Measurements from ENCODE around the gene PIK3R3.
"Not testable (repeated sequence)": the region's sequence is repeated elsewhere in the genome, so short reads cannot be mapped to it uniquely, and the experiment has no call there.

PIK3R3 gene

GRCh38 chr1:46099215-46099614 lies 33.2 kb downstream of the PIK3R3 start:
- DNase-seq, result no peak

GRCh38 chr1:46098027-46098712 lies 34.3 kb downstream of the PIK3R3 start:
- no peak for DNase-seq

GRCh38 chr1:46097149-46097472 lies 35.3 kb downstream of the PIK3R3 start:
- no peak for DNase-seq

- DNase-seq, result no peak
Observed at GRCh38 chr1:46096269-46097148, 35.9 kb downstream of the PIK3R3 start.

GRCh38 chr1:46095110-46095509 lies 37.3 kb downstream of the PIK3R3 start:
- DNase-seq, result not testable (repeated sequence)

- DNase-seq, result no peak
Observed at GRCh38 chr1:46094471-46095005, 37.9 kb downstream of the PIK3R3 start.

GRCh38 chr1:46093832-46094231 lies 38.6 kb downstream of the PIK3R3 start:
- not testable (repeated sequence) for DNase-seq

- no peak for DNase-seq
Observed at GRCh38 chr1:46087891-46088290, 44.5 kb downstream of the PIK3R3 start.

- no peak for DNase-seq
Observed at GRCh38 chr1:46086576-46086975, 45.9 kb downstream of the PIK3R3 start.

GRCh38 chr1:46084553-46085451 lies 47.6 kb downstream of the PIK3R3 start:
- no peak for DNase-seq

GRCh38 chr1:46083579-46083978 lies 48.9 kb downstream of the PIK3R3 start:
- no peak for DNase-seq

GRCh38 chr1:46081619-46082018 lies 50.8 kb downstream of the PIK3R3 start:
- no peak for DNase-seq

GRCh38 chr1:46081206-46081605 lies 51.2 kb downstream of the PIK3R3 start:
- DNase-seq, result no peak

GRCh38 chr1:46080257-46080656 lies 52.2 kb downstream of the PIK3R3 start:
- DNase-seq, result no peak

GRCh38 chr1:46077644-46078043 lies 54.8 kb downstream of the PIK3R3 start:
- DNase-seq, result no peak

GRCh38 chr1:46076343-46076742 lies 56.1 kb downstream of the PIK3R3 start:
- no peak for DNase-seq

- DNase-seq, result no peak
Observed at GRCh38 chr1:46072975-46073374, 59.5 kb downstream of the PIK3R3 start.

- no peak for DNase-seq
Observed at GRCh38 chr1:46070164-46070814, 62.1 kb downstream of the PIK3R3 start.

GRCh38 chr1:46068525-46068924 lies 63.9 kb downstream of the PIK3R3 start:
- DNase-seq, result no peak

- DNase-seq, result no peak
Observed at GRCh38 chr1:46067652-46068051, 64.8 kb downstream of the PIK3R3 start.

- DNase-seq, result peak; percentile 28
Observed at GRCh38 chr1:46065405-46065804, 67.0 kb downstream of the PIK3R3 start.

- no peak for DNase-seq
Observed at GRCh38 chr1:46064708-46065107, 67.7 kb downstream of the PIK3R3 start.

All from NCI-H226 (cell line).